Measurements from ENCODE around the gene LRP1B. TPM values are rescaled to one million over a fixed set of nuclear protein-coding genes. Genes with fewer than 3 reads are reported as not detected.

LRP1B gene
- total and polyA plus RNA-seq, 2 of the 8 experiments (the other 6 are each of a cell fraction or from before 2014, with no cell fraction given): 0.03 TPM; not detected in 1

DNA sequence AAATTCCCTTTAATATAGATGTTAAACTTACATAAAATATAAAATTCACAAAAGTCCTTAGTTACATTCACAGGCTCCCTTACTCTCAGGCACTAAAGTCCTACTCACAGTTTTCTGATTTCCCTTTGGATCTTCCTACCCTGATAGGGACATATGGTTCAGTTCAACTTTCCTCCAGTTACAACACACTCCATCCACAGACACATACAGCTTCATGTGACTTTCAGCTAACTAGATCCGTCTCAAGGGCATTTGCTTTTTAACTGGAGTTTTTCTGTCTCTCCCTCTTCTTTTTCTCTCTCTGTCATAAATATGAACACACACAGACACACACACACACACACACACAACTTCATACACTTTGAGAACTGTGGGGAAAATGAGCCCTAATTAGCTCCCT, 419.2 kb downstream of the LRP1B start:
- ChIA-PET POLR2A (ENCODE audit: partially characterized antibody) (no interaction called here), CTCF (ENCODE audit: partially characterized antibody) (no interaction called here)
- H4K20me1 ChIP-seq (replicated peaks in 1 of 2; ENCODE audit: control insufficient read depth in 1 of 2, insufficient read depth in 2 of 2, low read length in 2 of 2): no peaks in the 10 kb centered on the region
- H3K23me2 ChIP-seq (ENCODE audit: low read depth, low read length): no peaks in the 10 kb centered on the region
- H4K91ac ChIP-seq (replicated peaks; ENCODE audit: insufficient read length, low read length): no peak overlapping the region
- H3K18ac ChIP-seq (ENCODE audit: extremely low read depth, low read length): no peak overlapping the region
- H3K56ac ChIP-seq (replicated peaks; ENCODE audit: insufficient read length, low read depth, low read length): no peak overlapping the region
- H3K36me3 ChIP-seq (ENCODE audit: control insufficient read depth in 2 of 4, insufficient read depth in 4 of 4, low read length in 3 of 4): no peaks in the 10 kb centered on the region
- no peak overlapping the region for H3K9ac ChIP-seq (replicated peaks in 1 of 4; ENCODE audit: extremely low read depth in 1 of 4, low read depth in 3 of 4, low read length in 3 of 4)
- no peak overlapping the region for H3K4me2 ChIP-seq (ENCODE audit: insufficient read depth in 1 of 2, low read depth in 2 of 2, low read length in 2 of 2)
- no peak overlapping the region for H3K14ac ChIP-seq (ENCODE audit: insufficient read length)
- H4K5ac ChIP-seq (ENCODE audit: insufficient read length, low read depth, low read length): no peak overlapping the region
- no peak overlapping the region for H4K8ac ChIP-seq (ENCODE audit: extremely low read depth, insufficient read depth, low read length)
- H3K23ac ChIP-seq (ENCODE audit: insufficient read length): no peak overlapping the region
- H3K27ac ChIP-seq (ENCODE audit: low read depth, low read length): no peak overlapping the region
- H2BK15ac ChIP-seq (ENCODE audit: low read length): no peak overlapping the region
- FAIRE-seq (no peak), DNase-seq (ENCODE audit: low read depth in 1 of 2, low spot score in 2 of 2) (no peak)
- no peak overlapping the region for H2BK20ac ChIP-seq (ENCODE audit: low read length)
- no peak overlapping the region for H3K4me3 ChIP-seq (ENCODE audit: extremely low read depth in 1 of 4, insufficient read depth in 2 of 4, low read depth in 3 of 4, low read length in 4 of 4)
- no peak overlapping the region for H2BK5ac ChIP-seq (ENCODE audit: low read depth, low read length)
- no peaks in the 10 kb centered on the region for H3K9me3 ChIP-seq (ENCODE audit: insufficient read depth in 2 of 2, low read depth in 1 of 2, low read length in 1 of 2)
- H3K4me1 ChIP-seq (replicated peaks in 1 of 4; ENCODE audit: control insufficient read depth in 3 of 4, insufficient read depth in 4 of 4, low read length in 3 of 4): no peaks in the 10 kb centered on the region
- no peak overlapping the region for H3K4ac ChIP-seq (replicated peaks; ENCODE audit: insufficient read length, low read depth, low read length)
- no peak overlapping the region for H2AFZ ChIP-seq (ENCODE audit: low read length)
- H3K79me2 ChIP-seq (ENCODE audit: control insufficient read depth in 1 of 2, insufficient read depth in 2 of 2, low read length in 2 of 2): no peaks in the 10 kb centered on the region
- H3K79me1 ChIP-seq (ENCODE audit: low read depth, low read length): no peaks in the 10 kb centered on the region
- H2BK12ac ChIP-seq (ENCODE audit: low read depth, low read length): no peak overlapping the region
- WGBS, 2 experiments (ENCODE audit: extremely low coverage in 1 of 2, insufficient coverage in 1 of 2, insufficient read length in 1 of 2, insufficient replicate concordance in 2 of 2, low coverage in 1 of 2, low lambda C conversion rate in 2 of 2, missing lambda C conversion rate in 1 of 2): 87% methylated on average over 1 of the region's 1 CpG; no CpG with 5 or more reads in 1 of the 2 experiments
- no peak overlapping the region for H2AK5ac ChIP-seq (ENCODE audit: low read depth, low read length)
- H3K27me3 ChIP-seq (replicated peaks in 1 of 4; ENCODE audit: control insufficient read depth in 3 of 4, extremely low read depth in 1 of 4, insufficient read depth in 3 of 4, low read length in 3 of 4): peaks cover 0 to 1% (median 0%) of the 10 kb centered on the region in 4 experiments; a peak in 1 of 7 replicates
- H2BK120ac ChIP-seq (replicated peaks; ENCODE audit: low read depth, low read length): no peak overlapping the region
- TF ChIP-seq SUZ12 (IDR thresholded peaks at IDR 0.05; ENCODE audit: low read length) (no peak), TBP (IDR thresholded peaks at IDR 0.05; ENCODE audit: low read depth, low read length) (no peak), TAF1 (IDR thresholded peaks at IDR 0.05; ENCODE audit: low read depth, low read length) (no peak), NANOG (IDR thresholded peaks at IDR 0.05; ENCODE audit: insufficient read depth, low read depth, low read length, poor library complexity, severe bottlenecking) (no peak), EGR1 (IDR thresholded peaks at IDR 0.05; ENCODE audit: borderline replicate concordance, low read depth, low read length) (no peak)
- TF ChIP-seq, protein P1, sequence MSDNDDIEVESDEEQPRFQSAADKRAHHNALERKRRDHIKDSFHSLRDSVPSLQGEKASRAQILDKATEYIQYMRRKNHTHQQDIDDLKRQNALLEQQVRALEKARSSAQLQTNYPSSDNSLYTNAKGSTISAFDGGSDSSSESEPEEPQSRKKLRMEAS (IDR thresholded peaks at IDR 0.05): no peak
- TF ChIP-seq, protein P2, sequence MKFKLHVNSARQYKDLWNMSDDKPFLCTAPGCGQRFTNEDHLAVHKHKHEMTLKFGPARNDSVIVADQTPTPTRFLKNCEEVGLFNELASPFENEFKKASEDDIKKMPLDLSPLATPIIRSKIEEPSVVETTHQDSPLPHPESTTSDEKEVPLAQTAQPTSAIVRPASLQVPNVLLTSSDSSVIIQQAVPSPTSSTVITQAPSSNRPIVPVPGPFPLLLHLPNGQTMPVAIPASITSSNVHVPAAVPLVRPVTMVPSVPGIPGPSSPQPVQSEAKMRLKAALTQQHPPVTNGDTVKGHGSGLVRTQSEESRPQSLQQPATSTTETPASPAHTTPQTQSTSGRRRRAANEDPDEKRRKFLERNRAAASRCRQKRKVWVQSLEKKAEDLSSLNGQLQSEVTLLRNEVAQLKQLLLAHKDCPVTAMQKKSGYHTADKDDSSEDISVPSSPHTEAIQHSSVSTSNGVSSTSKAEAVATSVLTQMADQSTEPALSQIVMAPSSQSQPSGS (IDR thresholded peaks at IDR 0.05; ENCODE audit: low read length): no peak
- TF ChIP-seq, protein P3, sequence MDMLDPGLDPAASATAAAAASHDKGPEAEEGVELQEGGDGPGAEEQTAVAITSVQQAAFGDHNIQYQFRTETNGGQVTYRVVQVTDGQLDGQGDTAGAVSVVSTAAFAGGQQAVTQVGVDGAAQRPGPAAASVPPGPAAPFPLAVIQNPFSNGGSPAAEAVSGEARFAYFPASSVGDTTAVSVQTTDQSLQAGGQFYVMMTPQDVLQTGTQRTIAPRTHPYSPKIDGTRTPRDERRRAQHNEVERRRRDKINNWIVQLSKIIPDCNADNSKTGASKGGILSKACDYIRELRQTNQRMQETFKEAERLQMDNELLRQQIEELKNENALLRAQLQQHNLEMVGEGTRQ (IDR thresholded peaks at IDR 0.05; ENCODE audit: low read length): no peak
- TF ChIP-seq, protein P4, sequence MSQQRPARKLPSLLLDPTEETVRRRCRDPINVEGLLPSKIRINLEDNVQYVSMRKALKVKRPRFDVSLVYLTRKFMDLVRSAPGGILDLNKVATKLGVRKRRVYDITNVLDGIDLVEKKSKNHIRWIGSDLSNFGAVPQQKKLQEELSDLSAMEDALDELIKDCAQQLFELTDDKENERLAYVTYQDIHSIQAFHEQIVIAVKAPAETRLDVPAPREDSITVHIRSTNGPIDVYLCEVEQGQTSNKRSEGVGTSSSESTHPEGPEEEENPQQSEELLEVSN (IDR thresholded peaks at IDR 0.05): no peak

Measured in H1 (cell line).